ENCODE results near the gene ATXN7L1. TPM values are rescaled to one million over a fixed set of nuclear protein-coding genes. Genes with fewer than 3 reads are reported as not detected.

The ATXN7L1 gene
- total RNA-seq, 1 donor from 2014 or later = 5.1 TPM

DNA sequence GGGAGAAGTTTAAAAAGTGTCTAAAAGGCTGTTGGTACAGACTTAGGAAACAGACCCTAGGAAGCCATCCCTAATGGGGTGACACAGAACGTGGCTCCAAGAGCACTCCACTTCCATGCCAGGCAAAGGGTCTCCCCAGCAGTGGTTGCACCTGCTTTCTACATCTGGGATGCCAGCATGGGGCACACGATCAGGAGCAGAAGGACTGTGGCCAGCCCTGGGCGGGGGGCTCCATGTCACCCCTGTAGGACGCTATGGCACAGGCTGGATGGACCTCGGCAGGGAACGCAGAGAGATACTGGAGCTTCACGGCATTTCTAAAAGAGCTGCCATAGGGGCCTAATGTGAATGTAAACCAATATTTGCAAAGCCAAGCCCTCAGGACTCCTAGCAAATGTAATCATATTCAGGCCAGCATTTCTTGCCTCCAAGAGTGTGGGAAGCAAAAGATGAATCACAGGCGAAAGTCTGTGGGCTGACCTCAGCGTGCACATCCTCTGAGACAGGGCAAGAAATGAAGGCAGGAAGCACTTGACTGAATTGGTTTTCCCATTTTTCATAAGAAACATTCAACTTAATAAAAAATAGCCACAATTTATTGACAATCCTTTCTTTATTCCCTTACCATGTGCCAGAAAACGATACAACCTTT is 93.9 kb downstream of the ATXN7L1 start:
- peak; percentile 88 for DNase-seq (ENCODE audit: low read depth)

DNA sequence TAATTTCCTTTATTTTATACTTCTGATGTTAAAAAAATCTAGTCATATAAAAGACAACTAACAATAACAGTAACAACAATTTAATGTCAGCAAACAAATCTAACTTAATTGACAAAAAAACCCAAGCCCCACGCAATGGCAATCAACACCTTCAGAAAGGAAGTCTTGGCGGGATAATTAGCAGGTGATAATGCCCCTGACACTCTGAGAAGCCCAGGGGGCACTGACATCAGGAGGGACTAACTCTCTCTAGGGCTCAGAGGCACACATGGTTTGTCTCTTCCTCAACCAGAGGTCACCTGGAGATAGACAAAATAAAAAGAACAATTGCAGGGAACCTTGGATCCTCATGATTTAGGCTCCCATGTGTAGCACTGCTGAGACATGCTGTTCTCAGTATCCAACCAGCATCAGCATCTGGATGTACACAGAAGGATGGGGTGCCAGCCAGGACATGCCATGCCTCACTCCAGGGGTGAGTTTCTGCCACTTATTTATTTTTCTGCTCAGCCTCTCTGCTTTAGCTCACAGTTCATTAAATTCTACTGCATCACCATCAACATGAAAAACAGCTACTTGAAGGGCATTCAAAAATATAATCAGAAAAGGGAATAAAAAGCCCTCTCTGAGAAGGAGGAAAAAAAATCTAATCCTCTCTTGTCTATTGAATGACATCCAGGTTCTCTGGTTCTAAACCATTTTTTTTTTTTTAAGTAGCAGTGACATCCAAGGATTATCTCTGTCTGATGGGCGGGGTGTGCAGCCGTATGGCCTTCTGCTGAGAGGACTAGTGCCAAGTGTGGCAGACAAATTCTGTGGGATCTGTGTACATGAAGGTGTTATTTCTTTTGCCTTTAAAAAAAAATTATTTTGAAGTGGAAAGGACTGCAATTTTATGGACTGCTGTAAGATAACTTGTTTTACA is 96.3 kb downstream of the ATXN7L1 start:
- DNase-seq (ENCODE audit: low read depth) = no peak

DNA sequence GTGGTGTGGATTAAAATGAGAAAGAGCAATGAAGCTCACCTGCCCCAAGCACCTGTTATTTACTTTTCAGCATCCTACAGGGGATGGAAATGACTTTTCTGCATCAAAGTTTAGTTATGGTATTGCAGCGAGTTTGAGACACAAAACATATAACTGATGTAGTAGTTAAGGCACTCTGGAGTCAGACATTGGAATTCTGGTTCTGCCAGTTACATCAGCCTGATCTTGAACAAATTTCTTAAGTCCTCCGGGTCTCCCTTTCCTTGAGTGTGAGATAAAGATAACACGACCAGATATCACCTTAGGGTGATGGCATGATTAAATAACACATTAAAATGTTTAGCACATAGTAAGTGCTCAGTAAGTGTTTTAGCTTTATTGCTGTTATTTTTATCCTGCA is 97.4 kb downstream of the ATXN7L1 start:
- DNase-seq (ENCODE audit: low read depth) = no peak

DNA sequence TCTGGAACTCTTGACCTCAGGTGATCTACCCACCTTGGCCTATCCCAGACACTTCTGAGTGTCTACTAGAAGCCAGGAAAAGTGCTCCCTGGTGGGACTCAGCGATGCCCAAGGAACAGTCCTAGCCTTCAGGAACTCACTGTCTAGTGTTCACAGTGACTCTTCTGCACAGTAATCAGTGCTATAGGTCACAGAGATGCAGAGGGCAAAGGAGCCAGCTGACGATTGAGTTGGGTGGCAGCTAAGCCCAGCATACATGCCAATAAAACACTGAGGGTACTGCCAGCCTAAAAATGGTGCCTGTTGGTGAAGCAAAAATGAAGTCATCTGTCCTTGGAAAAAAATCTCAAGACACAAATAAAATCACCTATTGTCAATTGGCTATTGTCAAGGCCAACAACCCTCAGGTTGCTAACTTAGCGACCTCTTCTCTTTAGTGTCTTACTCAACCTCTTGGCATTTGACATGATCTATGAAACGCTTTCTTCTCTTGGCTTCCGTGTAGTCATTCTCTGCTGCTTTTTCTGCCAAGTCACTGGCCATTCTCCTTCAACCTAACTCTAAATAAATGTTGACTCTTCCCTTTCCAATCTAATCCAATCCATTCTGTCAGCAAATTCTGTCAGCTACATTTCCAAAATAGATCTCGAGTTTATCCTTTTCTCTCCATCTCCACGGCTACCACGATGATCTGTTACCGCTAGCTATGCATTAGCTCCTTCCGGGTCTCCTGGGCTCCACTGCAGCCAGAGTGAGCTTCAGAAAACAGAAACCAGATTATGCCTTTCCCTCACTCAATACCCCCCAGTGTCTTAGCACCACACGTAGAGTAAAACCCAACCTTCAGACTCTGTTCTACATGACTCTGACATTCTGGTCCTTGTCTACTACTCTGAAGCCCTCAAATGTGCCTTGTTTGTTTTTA is 99.2 kb downstream of the ATXN7L1 start:
- no peak for DNase-seq (ENCODE audit: low read depth)

DNA sequence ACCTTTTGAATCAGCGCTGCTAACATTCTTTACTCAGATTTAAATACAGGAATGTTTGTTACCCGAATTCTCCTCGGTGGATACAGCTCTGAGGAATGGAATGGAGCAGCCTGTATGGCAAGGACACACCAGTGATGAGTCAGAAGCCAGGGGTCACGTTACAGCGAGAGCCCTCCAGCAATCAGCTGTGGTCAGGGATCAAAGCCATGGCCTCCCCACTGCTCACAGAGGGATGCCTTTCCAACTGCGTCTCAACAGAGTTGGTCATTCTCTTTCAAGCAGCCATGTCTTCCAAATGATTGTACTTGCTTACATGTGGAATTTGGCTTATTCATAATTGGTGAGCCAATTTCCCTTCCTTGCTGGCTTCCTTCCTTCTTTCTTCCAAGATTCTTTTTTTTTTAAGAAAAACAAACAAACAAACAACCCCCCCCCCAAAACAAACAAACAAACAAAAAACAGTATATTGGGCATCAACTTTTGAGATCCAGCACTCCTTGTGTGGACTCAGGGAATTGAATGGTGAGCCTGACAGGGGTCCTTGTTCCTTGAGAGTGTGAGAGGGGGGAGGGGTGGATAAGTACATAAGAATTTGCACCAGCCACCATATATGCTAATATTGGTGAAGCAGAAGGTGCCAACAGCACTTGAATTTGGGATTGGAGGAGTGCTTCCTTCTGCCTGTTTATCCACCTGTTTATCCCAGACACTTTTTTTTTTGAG is 100.2 kb downstream of the ATXN7L1 start:
- peak; percentile 99 for DNase-seq (ENCODE audit: low read depth)

DNA sequence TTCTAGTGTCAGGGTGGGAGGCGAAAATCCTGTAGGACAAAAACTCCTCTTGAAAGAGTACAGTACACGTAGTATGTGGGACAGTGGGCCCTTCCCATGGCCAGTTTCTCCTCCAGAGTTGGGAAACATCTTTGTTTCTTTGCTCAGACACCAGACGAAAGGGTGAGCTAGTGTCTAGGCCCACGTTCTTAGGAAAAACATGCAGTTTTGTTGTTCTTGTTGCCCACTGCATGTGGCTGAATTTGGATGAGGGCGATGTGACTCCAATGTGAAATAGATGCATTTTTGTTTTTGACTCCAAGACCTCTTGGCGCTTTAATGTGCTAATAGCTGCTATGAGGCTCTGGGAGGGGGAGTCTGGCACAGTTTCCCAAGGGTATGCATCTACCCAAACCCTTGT is 100.8 kb downstream of the ATXN7L1 start:
- no peak for DNase-seq (ENCODE audit: low read depth)

DNA sequence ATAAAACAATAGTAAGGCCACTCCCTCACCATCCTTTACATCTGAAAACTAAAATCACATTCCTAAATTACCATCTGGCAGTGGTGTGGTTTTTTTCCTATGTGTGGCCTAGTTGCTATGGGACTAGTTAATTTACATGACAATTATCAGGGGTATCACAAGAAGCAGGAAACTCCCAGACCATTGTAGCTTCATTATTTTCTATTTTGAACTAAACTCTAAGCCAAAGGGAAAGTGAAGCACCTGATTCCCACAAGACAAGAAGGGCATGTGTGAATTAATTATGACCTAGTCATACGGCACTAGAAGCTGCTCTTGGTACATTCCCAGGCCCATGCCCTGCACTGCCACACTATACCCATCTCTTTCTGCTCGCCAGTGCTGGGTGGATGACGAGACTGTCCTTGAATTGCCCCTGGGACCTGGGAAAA is 103.4 kb downstream of the ATXN7L1 start:
- DNase-seq (ENCODE audit: low read depth) = no peak

DNA sequence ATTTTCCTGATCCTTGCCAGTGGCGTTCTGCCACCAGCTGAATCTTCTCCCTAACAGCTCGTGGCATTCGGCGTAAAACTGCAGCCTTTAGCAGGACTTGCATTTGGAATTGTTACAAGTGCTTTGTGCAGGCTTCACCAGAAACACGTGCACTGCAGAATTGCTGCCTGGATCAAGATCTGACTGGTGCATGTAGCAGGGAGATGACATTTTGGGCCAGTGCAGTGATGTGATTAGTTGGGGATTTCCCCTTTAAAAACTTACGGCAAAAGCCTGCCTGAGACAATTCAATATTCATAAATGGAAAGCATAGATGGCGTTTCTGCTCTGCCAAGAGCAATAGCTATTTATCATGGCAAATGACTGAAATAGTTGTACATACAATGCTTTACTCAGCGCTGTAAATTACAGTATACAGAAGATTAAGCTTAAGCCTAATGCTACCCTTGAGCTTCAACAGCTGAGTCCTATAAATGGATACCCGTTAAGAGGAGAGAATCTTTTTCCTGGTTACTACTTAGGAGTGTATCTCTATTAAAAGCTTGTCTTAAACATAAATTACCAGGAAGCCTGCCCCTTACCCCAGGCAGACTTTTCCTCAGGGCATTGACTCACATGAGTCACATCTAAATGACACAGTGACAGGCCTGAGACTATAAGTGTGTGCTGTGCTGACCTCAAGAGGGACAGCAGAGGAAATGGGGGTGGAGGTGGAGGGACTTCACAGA is 106.3 kb downstream of the ATXN7L1 start:
- DNase-seq (ENCODE audit: low read depth) = peak; percentile 70

DNA sequence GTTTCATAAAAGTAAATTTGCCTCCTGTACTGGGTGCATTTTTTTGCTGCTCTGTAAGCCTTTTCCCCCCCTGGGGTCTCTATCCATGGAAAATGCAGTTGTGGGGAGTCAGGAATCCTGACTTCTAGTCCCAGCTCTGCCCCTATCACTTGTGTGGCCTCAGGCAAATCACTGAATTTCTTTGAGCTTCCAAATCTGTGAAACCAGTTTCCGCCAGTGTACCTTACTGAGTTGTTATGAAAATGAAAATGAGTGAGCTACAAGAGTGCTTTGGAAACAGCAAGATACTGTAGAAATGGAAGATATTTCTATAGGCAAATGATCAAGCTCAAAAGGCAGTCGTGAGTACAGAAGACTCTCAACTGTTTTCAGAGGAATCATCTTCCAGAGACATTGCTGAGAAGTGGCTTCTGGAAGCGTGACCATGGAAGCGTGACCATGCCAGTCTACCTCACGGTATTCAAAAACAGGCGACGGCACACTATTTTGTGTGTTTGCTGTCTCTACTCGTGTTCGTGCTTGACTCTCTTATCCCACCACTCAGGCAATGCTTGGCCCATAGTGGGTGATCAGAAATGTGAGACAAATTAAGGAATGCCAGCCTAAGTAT is 107.4 kb downstream of the ATXN7L1 start:
- DNase-seq (ENCODE audit: low read depth) = no peak

DNA sequence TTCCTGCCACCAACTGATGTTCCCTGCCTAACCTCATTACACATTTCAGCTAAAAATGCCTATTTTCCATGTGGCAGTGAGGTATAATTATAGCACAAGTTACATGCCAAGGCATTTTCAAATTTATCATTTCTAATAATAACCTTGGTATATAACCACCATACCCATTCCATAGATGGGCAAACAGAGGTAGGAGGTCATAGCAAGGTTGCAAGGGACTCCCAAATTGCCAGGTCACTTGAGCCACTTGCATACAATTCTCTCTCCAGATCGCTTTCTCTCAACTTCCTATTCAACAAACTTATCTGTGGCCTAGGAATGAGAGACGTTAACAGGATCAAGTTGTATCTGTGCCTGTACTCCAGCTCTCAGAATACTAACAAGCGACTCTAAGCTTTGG is 108.3 kb downstream of the ATXN7L1 start:
- no peak for DNase-seq (ENCODE audit: low read depth)

DNA sequence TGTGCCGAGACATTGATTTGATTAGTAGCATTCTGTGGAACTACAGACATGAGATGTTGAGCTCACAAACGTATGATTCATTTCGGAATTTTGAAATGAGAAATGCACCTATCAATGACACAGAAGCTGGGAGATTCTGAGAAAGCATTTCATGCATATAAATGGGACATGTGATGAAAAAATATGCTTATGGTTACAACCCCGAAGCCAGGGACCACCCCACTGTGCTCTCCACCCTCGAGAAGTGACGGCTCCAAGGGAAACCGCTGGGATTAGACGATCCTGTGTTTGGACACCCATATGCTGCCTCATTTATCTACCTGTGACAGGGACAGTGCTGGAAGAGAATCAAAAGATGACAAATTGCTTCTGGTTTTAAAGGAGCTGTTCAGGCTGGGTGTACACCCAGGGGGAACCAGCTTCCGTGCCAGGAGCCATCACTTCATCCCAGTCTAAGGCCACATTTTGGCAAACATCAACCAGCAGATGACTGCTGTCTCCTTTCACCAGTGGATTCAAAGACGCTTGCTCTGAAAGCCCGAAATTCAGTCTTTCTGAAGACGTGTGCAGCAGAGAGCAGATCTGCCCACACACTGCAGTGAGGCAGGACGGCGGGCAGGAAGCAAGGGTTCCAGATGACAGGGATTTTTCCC is 109.9 kb downstream of the ATXN7L1 start:
- DNase-seq (ENCODE audit: low read depth) = no peak

DNA sequence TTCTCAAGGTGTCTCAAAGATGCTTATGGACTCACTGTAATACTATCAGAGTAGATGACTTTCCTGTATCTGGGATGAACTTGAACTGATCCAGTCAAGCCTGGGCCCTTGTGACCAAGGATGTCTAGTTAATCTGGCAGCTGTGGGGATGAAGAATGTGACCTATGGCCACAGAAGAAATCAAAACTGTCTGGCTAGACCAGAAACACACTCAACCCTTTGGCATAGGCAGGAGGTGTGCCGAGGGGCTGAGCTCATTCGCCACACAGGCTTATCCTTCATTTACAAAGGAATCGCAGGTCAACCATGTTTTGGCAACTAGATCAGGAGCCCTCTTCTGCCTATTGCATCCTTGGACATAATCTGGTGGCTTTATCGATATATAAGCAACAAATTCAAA is 110.6 kb downstream of the ATXN7L1 start:
- DNase-seq (ENCODE audit: low read depth) = no peak

DNA sequence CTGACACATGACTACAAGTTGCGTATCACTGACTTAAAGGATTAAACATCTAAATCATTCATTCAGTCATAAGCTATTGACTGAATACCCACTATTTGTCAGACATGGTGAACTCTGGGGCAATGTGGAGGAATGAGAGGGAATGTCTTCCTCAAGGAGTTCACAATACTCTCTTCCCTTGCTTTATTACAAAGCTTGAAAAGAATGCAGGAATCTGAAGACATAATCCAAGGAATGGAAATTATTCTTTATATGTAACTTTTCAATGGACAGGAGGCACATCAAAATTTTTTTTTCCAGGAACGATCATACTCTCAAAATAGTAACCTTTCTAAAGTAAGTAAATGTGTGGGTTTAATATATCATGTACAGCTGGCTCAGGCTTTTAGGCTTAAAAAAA is 111.9 kb downstream of the ATXN7L1 start:
- DNase-seq (ENCODE audit: low read depth) = no peak

DNA sequence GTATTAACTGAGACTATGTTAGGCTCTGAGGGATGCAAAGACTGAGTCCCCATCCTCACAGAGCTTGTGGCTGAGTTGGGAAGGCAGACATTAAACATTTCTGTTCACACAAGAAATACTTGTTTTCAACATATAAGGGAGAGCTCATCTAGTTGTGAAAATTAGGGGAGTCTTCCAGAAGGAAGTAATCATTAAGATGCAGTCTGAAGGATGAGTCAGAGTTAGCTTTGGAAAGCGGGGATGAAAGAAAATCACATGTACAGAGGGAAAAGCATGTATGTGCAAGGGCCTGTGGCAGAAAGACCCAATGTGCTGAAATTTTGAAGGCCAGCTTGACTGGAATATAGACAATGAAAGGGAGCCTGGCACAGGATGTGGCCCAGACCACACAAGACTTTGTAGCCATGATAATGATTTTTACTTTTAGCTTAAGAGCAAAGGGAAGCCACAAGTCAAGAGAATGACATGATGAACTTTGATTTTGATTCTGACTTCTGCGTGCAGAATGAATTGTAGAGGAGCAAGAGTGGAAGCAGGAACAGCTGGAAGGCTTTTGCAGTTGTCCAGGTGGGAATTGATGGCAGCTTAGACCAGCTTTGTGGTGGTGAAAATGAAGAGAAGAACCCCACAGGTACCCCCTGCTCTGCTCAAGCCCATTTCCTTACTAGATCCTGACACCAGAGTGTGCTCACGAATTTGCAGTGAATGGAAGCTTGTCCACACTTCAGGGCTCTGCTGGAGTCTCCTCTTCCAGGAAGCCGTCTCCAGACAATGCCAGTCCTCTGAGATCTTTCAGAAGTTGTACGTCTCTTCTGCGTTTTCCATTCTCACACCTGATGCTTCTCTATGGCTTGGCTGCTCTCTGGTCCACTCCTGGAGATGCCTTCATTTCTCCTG is 115.6 kb downstream of the ATXN7L1 start:
- no peak for DNase-seq (ENCODE audit: low read depth)

DNA sequence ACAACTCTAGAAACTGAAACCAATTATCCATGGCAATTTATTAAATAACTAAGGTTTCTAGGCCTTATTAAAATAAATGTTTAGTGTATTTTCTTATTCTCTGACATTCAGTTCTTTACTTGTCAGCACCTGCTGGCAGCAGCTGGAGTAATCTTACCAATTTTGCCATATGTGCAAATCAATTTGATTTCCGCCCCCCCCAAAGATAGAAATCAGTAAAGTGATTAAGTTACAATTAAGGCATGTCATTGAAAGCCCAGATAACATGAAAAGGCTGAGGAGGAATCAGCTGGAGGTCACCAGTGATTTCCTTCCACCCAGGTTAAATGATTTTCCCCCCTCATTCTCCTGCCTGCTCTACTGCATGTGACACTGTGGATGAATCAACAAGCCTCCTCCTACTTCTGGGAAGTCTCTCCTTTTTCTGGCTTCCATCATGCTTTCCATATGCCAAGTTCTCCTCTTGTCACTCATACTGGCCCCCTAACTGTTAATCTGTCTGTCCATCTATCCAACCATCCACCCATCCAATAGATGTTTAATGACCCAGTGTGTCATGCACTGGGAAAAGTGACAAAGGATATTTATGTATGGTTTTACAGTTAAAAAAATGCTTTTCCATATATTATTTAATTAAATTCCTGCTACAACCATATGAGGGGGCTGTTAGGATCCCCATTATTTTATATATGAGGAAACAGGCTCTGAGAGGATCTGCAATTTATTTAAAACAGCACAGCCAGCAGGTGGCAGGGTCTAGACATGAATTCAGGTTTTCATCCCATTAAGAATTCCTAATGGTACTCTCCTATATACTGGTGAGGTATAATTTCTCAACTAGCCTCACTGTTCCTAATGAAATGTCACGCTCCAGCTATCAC is 116.5 kb downstream of the ATXN7L1 start:
- DNase-seq (ENCODE audit: low read depth) = peak; percentile 76

DNA sequence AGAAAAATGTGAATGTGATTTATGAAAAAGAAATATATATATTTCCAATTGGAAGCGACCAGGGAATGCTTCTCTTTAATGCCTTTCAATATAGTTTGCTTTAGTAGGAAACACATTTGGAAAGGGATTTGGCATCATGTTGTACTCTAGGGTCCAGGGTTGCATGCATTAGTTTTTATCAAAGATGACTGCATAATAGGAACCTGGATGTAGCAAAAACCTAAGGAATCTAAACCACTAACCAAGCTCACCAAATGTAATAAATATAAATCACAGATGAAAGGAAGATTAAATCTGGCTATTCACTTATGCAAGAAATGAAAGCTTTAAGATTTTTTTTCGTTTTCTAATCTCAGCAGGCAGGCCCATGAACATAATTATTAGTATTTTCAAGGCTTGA is 120.0 kb downstream of the ATXN7L1 start:
- no peak for DNase-seq (ENCODE audit: low read depth)

DNA sequence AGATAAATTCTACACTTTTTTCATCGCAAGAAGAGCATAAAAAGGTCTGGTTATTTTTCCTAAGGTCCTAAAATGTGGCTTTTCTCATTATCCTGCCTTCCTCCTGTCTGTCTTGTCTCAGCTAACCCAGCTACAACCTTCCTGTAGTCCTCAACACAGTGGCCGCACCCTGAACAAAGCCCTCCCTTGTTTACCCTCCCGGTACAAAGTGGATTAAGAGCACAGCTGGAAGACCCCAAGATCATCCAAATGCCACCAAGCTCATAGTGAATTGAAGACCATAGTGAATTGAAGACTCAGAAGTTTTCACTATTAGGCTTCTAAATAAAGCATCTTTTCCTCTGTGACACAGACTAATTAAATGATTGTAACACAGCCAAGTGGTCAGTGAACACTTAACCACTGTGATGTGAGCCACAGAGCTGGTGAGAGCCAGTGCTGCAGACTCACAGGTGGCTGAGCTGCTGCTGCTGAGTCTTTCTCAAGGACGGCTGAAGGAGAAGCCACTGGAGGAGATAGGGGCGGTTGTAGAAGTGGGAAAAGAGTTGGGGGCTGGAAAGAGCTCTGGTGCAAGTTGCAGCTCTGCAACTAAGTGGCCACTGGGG is 123.6 kb downstream of the ATXN7L1 start:
- peak; percentile 79 for DNase-seq (ENCODE audit: low read depth)
